Esophagus squamous epithelium (tissue), 5 donors: ENCODE data around the gene FAM177B. TPM values are rescaled to one million over a fixed set of nuclear protein-coding genes. Genes with fewer than 3 reads are reported as not detected.

Experiments
- DNase-seq: peaks from one replicate; lab custom pipeline; 2025; lab: John Stamatoyannopoulos, UW
- H3K27ac ChIP-seq, 4 donors: fragments of 200-600 bp; sonication (generic); one replicate each; pipeline ENCODE4 v1.5.1; 2016 to 2019; ENCODE audit warnings: mild to moderate bottlenecking in 1 of 4
- H3K27me3 ChIP-seq, 4 donors: fragments of 200-600 bp; sonication (generic); 1 replicate in 3 of 4; 2 replicates in 1 of 4; pipeline versions ENCODE4 v1.5.1 to v1.6.0; 2017 to 2021; ENCODE audit warnings: antibody characterized with exemption in 1 of 4
- H3K36me3 ChIP-seq, 3 donors: fragments of 200-600 bp; sonication (generic); one replicate each; pipeline ENCODE4 v1.5.1; 2016 to 2019
- H3K4me1 ChIP-seq, 3 donors: fragments of 200-600 bp; sonication (generic); one replicate each; pipeline ENCODE4 v1.5.1; 2017 to 2019
- H3K4me3 ChIP-seq, 4 donors: fragments of 200-600 bp; sonication (generic); 1 replicate in 3 of 4; 2 replicates in 1 of 4; pipeline ENCODE4 v1.5.1; 2016 to 2019; ENCODE audit warnings: mild to moderate bottlenecking in 2 of 4, moderate library complexity in 1 of 4
- H3K9me3 ChIP-seq, 3 donors: fragments of 200-600 bp; sonication (generic); one replicate each; pipeline ENCODE4 v1.5.1; 2016 to 2019
- CTCF ChIP-seq, 6 experiments: fragments of 450-650 bp in 4 of 6; fragments of 200-600 bp in 2 of 6; sonication (generic) in 2 of 6; IDR thresholded peaks; one replicate each; pipeline ENCODE4 v1.5.1; 2016 to 2019; ENCODE audit warnings: antibody characterized with exemption in 6 of 6, mild to moderate bottlenecking in 4 of 6, moderate library complexity in 4 of 6
- POLR2A ChIP-seq, 4 donors: fragments of 450-650 bp; IDR thresholded peaks; one replicate each; pipeline ENCODE4 v1.6.1; 2017; ENCODE audit warnings: antibody characterized with exemption in 4 of 4, mild to moderate bottlenecking in 4 of 4, moderate library complexity in 3 of 4
- WGBS, 2 donors: methylation state at CpG; one replicate each; pipeline ENCODE4 v1.1.5; 2018; 5-methylcytosine and 5-hydroxymethylcytosine counted together
- intact Hi-C: fragments of 100-400 bp; cut with DNase I; formaldehyde crosslinking; loops from one replicate; pipeline ENCODE4 v1.15.0; 2022
- total RNA-seq, 4 donors: library from RNA; depleted of rRNA; stranded (reverse); fragments of >200 nt; gene quantifications; one replicate each; pipeline ENCODE4 v1.1.0, GENCODE V29; 2016
- donor health status: DM: yes; HTN: yes; CAD: no.

FAM177B gene
- total RNA-seq, 4 donors from 2014 or later = 1.3 TPM; not detected in 3

- Histone ChIP-seq H3K27ac (peak overlapping the region in 1 of 4 donors; percentile 54), H3K4me1 (peaks cover 3 to 14% (median 4%) of the 10 kb centered on the region in 3 donors), H3K27me3 (peaks cover 0 to 6% (median 0%) of the 10 kb centered on the region in 4 donors), H3K4me3 (no peak overlapping the region), H3K36me3 (no peaks in the 10 kb centered on the region), H3K9me3 (no peaks in the 10 kb centered on the region)
- TF ChIP-seq POLR2A (IDR thresholded peaks at IDR 0.05) (no peak), CTCF (IDR thresholded peaks at IDR 0.05) (no peak)
- WGBS, 2 donors = 44 to 50% methylated on average over 1 of the region's 1 CpG
- intact Hi-C loops = no loop called here
- DNase-seq = no peak
These were observed 40.5 kb downstream of the FAM177B start for GRCh38 chr1:222777463-222777862.

- no peak for DNase-seq
- intact Hi-C loops = no loop called here
- WGBS, 2 donors = 31 to 43% methylated on average over 2 of the region's 2 CpGs
These were observed 41.0 kb downstream of the FAM177B start for GRCh38 chr1:222777977-222778376.

GRCh38 chr1:222781251-222781650 lies 44.2 kb downstream of the FAM177B start:
- H3K36me3 ChIP-seq = no peaks in the 10 kb centered on the region
- WGBS, 2 donors = 51 to 62% methylated on average over 4 of the region's 4 CpGs
- peaks cover 3 to 19% (median 4%) of the 10 kb centered on the region in 3 donors for H3K4me1 ChIP-seq
- intact Hi-C loops = no loop called here
- peaks cover 0 to 6% (median 0%) of the 10 kb centered on the region in 4 donors for H3K27me3 ChIP-seq
- no peak for DNase-seq
- TF ChIP-seq POLR2A (IDR thresholded peaks at IDR 0.05) (no peak), CTCF (IDR thresholded peaks at IDR 0.05) (no peak)
- H3K27ac ChIP-seq = no peak overlapping the region
- no peaks in the 10 kb centered on the region for H3K9me3 ChIP-seq
- no peak overlapping the region for H3K4me3 ChIP-seq

More at GRCh38 chr1:222777977-222778376, 41.0 kb downstream of the FAM177B start:
- Histone ChIP-seq H3K36me3 (no peaks in the 10 kb centered on the region), H3K27ac (peak overlapping the region in 1 of 4 donors; percentile 54), H3K9me3 (no peaks in the 10 kb centered on the region), H3K4me3 (no peak overlapping the region), H3K4me1 (peaks cover 3 to 14% (median 4%) of the 10 kb centered on the region in 3 donors), H3K27me3 (peaks cover 0 to 6% (median 0%) of the 10 kb centered on the region in 4 donors)
- TF ChIP-seq CTCF (IDR thresholded peaks at IDR 0.05) (no peak), POLR2A (IDR thresholded peaks at IDR 0.05) (no peak)

GRCh38 chr1:222783051-222783450 lies 46.0 kb downstream of the FAM177B start:
- Histone ChIP-seq H3K27me3 (peaks cover 0 to 6% (median 0%) of the 10 kb centered on the region in 4 donors), H3K9me3 (no peaks in the 10 kb centered on the region), H3K27ac (no peak overlapping the region), H3K36me3 (no peaks in the 10 kb centered on the region), H3K4me1 (peaks cover 0 to 13% (median 0%) of the 10 kb centered on the region in 3 donors), H3K4me3 (no peak overlapping the region)
- TF ChIP-seq POLR2A (IDR thresholded peaks at IDR 0.05) (no peak), CTCF (IDR thresholded peaks at IDR 0.05) (no peak)
- no peak for DNase-seq
- intact Hi-C loops = no loop called here

GRCh38 chr1:222784371-222784770 lies 47.4 kb downstream of the FAM177B start:
- Histone ChIP-seq H3K36me3 (no peaks in the 10 kb centered on the region), H3K27ac (no peak overlapping the region), H3K27me3 (peaks cover 0 to 6% (median 0%) of the 10 kb centered on the region in 4 donors), H3K9me3 (no peaks in the 10 kb centered on the region), H3K4me1 (peaks cover 0 to 21% (median 0%) of the 10 kb centered on the region in 3 donors), H3K4me3 (no peak overlapping the region)
- WGBS, 2 donors = 53 to 54% methylated on average over 3 of the region's 3 CpGs
- no peak for DNase-seq
- TF ChIP-seq CTCF (IDR thresholded peaks at IDR 0.05) = no peak
- intact Hi-C loops = no loop called here
